Fibroblast of the conjunctiva (primary cell): ENCODE data around the gene STUM.
"Not testable (repeated sequence)": the region's sequence is repeated elsewhere in the genome, so short reads cannot be mapped to it uniquely, and the experiment has no call there.

Source experiments
- DNase-seq: peaks from one replicate; pipeline ENCODE4 v3.0.0-alpha.2; 2010; ENCODE audit warnings: low read depth

Gene STUM

DNA sequence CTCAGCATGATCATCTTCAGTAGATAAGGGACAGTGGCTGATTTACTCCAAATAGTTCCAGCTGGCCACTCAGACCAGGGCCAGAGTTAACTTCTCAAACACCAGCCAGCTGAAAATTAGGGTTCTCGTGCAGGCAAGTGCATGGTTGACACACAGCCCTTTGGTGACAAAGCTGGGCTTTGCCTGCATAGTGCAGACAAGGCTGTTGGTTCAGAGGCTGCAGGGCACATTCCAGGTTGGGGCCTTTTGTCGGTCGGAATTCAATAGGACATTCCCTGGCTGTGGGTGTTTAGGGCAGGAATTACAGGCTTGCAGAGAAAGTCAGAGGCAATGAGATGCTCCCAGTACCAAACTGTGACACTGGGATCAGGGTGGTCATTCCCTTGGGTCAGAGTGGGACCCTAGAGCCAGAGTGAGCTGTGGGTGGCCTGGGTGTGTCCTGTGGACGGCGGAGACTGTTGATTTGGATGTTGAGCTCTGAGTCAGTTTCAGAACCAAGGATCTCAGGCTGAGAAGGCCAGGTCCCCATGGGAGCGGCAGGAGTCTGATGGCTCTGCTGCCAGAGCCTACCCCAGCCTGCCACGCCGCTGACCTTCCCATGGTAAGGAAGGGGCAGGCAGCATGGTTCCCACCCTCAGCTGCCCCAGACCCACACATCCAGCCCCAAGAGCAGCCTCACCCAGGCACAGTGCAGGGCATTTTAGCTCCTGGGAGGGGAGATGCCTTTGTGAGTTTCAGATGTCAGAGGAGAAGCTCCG lies 56.2 kb downstream of the STUM start:
- DNase-seq = no peak

DNA sequence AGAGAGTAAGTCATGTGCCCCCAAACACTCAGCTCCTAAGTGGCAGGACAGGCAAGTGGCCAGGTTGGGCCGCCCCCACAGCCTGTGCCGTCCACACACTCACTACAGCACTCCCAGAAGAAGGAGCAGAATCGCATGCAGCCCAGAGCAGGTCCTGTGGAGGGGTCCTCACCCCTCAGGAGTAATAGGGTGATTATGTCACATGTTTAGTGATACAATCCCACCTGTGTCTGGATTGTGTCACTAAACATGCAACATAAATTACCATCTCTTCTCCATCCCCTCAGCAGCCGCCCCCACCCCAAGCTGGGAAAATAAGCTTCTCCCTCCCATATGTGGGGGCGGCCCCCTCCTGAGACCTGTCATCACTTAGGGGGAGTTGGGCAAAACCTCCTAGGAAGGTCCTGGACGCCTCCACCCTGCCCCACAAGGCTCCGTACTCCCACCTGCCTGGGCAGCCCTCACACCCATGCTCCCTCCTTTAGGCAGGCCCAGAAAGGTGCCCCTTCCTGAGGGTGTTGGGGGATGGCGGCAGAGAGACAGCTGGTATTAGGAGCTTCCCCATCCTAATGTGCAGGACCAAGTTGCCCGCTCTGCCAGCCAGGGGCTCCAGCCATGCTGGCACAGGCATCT lies 56.9 kb downstream of the STUM start:
- DNase-seq = no peak

GRCh38 chr1:226606311-226607267 lies 58.0 kb downstream of the STUM start:
- DNase-seq = no peak

DNA sequence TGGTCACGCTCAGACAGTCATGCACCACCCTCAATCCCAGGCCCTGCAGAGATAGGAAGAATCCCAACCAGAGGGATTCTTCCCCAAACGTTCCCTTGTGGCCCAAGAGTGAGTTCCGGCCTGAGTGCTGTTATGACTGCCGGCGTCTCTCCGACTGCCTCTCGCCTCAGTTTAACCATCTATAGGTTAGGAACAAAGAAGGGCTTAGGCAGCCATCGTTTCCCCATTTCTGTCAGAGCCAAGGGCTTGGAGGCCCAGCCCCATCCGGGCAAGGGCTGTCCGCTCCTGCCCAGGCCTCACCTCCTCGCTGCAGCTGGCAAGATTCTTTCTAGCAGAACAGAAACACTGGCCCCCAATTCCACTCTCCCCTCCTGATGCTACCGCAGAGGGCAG lies 58.7 kb downstream of the STUM start:
- DNase-seq = no peak

GRCh38 chr1:226607821-226608220 lies 59.3 kb downstream of the STUM start:
- no peak for DNase-seq

DNA sequence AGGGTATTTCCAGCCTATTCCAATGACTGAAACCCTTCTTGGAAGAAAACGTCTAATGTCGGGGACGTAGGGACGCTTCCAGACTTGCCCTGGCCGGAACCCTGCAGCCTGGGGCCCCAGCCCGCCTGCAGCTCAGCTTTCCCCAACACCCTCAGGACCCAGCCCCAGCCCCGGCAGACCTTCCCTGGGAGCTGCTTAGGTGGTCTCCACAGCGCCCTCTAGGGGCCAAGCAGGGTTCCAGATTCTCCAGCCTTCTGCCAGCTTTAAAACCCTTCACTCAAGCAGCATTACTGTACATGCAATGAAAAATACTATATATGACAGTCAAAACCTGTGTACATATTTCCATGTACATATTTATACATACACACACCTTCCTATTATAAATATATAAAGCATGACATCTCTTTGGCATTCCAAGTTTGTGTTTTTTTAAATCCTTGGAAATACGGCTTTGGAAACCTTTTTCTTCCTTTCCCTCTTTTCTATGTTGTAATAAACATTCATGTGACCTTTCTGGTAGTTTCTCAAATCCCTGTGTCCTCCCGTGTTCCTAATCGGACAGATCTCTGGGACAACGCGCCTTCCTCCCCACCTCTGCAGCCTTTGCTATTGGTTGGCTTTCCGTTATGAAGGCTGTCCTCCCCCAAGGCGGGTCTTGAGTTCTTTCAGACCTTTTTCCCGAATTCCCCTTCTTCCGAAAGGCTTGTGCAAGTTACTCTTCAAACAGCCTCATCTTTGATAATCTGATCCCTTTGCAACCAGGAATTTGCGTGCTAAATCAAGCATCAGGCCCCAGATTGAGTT lies 60.3 kb downstream of the STUM start:
- peak; percentile 49 for DNase-seq

DNA sequence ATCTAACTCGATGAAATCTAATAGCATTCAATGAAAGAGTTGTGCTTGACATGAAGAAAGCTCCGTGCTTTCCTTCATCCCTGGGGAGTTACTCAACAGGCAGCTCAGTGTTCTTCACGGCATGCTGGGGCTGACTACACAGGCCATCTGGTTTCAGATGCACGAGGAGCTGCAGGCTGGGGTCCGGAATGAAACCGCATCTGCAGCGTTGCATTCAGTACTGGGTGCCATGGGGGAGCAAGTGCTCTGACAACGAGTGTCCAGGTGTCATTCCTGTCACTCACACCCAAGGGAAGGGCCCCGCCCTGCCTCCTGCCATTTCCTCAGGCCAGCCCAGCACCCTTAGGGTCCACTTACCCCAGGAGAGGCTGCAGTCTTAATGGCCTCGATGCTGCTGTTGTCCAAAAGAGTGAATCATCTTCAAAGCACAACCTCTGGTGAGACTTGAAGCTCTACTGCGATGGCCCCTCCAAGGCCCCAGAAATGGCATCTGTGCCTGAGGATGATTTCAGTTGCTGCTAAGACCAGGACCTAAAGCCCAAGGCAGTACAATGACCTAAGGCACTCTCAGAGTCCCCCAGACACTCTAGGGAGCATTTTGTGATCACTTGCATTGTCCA lies 61.4 kb downstream of the STUM start:
- DNase-seq = no peak

DNA sequence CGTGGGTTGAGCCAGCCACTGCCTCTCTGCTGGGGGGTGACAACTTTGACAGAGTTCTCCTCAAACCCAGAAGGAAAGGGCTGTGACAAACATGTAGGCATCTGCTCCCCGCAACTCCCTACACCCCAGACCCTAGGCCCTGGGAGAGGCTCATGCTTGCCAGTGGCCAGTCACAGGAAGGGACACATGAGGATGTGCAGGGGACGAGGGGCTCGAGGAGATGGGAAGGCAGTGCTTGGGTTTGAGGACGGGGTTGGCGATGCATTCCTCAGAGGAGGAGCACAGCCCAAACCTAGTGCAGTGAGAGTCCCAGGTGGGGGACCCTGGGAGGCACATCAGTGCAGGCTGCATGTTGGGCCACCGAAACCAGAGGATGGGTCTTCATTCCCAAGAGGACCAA lies 62.1 kb downstream of the STUM start:
- no peak for DNase-seq

DNA sequence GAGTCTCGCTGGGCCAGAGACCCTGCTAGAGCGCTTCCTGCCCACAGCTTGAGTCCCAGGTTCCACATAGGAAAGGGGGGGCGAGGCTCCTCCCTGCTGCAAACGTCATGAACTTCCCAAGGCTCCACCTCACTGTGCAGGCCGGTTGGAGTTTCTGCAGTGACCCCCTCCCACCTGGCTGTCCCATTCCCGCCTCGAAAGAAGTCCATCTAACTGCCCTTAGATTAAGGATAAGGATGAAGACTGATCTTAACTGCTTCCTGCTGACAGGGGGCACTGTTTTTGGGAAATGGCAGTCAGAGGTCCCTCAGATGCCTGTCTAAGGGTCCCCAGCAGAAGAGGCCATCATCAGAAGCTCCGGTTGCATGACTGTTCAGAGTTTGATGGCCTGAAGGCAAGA lies 62.7 kb downstream of the STUM start:
- DNase-seq = no peak

DNA sequence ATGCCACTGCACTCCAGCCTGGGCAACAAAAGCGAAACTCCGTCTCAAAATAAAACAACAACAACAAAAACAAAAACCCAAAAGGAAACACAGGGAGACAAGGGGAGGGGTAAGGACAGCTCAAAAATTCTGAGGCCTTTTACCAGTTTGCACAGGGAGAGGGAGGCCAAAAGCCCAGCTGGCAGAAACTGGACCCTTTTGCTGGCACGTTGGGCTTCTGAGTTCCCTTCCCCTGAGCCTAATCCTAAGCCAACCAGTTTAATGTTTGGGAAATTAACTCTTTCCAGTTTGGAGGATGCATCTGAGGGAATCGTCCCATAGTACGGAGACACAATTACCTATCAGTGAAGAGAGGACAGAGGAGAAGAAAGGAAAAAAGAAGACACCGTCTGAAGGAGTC lies 63.4 kb downstream of the STUM start:
- DNase-seq = not testable (repeated sequence)

- no peak for DNase-seq
Measured at GRCh38 chr1:226615876-226616275, 67.3 kb downstream of the STUM start.

GRCh38 chr1:226616636-226617035 lies 68.1 kb downstream of the STUM start:
- no peak for DNase-seq

GRCh38 chr1:226617109-226617508 lies 68.5 kb downstream of the STUM start:
- no peak for DNase-seq

GRCh38 chr1:226617719-226618118 lies 69.2 kb downstream of the STUM start:
- not testable (repeated sequence) for DNase-seq

GRCh38 chr1:226618380-226618779 lies 69.8 kb downstream of the STUM start:
- DNase-seq = no peak

- no peak for DNase-seq
Measured at GRCh38 chr1:226619031-226619430, 70.5 kb downstream of the STUM start.

GRCh38 chr1:226622012-226622411 lies 73.4 kb downstream of the STUM start:
- no peak for DNase-seq

- no peak for DNase-seq
Measured at GRCh38 chr1:226624526-226624925, 76.0 kb downstream of the STUM start.

GRCh38 chr1:226625326-226625725 lies 76.8 kb downstream of the STUM start:
- DNase-seq = no peak

DNA sequence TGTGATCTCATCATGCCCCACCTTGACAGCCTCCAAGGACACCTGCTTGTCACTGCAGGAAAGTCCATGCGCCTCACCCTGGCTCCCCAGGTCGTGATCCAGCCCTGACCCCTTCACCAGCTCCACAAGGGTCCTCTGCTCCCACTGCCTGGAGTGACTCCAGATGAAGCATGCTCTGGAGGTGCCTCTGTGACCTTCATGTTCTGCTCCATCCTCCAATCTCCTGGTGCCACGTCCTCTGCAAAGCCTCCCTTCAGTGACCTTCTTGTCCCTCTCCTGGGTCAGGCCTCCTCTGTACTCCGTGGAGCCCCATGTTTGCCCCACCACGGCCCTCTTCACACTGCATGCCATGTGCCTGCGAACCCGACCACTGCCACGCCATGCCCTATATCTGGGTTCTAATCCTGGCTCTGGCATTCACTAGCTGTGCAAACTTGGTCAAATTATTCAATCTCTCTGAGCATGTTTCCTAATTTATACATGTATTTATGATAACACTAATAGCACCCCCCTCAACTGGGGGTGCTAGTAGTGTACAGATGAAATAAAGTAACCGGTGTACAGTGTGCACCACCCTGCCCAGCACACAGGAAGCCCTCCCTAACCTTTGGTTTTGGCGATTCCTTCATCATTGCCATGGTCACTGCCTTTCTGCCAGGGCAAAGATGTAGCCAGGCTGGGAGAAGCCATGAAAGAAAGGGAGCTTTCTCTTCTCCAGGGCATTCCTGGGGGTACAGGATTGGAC lies 77.4 kb downstream of the STUM start:
- DNase-seq = no peak

DNA sequence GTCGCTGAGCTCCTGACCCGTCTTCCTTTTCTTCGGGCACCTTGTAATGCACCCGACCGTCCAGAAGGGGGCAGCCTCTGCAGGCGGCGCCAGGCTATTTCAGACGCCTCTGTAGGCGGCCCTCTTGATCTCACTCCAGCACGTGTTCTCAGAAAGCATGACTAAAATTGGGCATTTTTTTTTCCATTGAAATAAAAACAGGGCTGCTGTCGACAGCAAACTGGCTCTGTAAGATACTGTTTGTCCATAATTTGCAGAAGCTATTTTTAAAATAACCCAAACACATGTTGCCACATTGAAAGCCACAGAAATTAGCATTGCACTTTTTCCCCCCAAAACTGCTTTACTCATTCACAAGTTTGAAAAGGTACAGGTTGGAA lies 78.0 kb downstream of the STUM start:
- peak; percentile 52 for DNase-seq
